SK-N-SH treated with all-trans-retinoic acid at 6 μM for 48 hours (cell line): ENCODE results near the gene KPTN.
A peak's percentile ranks its signal among the peaks of the same experiment; 100 is the strongest.

Source experiments
- ATAC-seq: fragments of 200-7000 bp; cut with Tn5 transposase; 3 replicates; pipeline ENCODE4 v1.9.1; 2020; ENCODE audit warnings: mild to moderate bottlenecking, moderate library complexity
- ARNTL ChIP-seq: fragments of 450-650 bp; formaldehyde crosslinking; IDR thresholded peaks from 2 replicates; pipeline ENCODE4 v1.5.0; 2020; ENCODE audit warnings: low read depth, mild to moderate bottlenecking, moderate library complexity, borderline replicate concordance
- BACH2 ChIP-seq: fragments of 250-450 bp; sonication (Bioruptor Pico); IDR thresholded peaks from 2 replicates; pipeline ENCODE4 v1.9.0; 2021; ENCODE audit warnings: mild to moderate bottlenecking, borderline replicate concordance
- CSDC2 ChIP-seq: fragments of 250-450 bp; sonication (Bioruptor Pico); IDR thresholded peaks from 2 replicates; pipeline ENCODE4 v1.5.0; 2020; ENCODE audit warnings: mild to moderate bottlenecking, moderate library complexity
- ESRRG ChIP-seq: fragments of 250-450 bp; sonication (Bioruptor Pico); IDR thresholded peaks from 2 replicates; pipeline ENCODE4 v1.6.1; 2021; ENCODE audit warnings: mild to moderate bottlenecking
- GLIS3 ChIP-seq: fragments of 250-450 bp; sonication (Bioruptor Pico); IDR thresholded peaks from 2 replicates; pipeline ENCODE4 v1.5.0; 2020; ENCODE audit warnings: mild to moderate bottlenecking, moderate library complexity
- ISL1 ChIP-seq: fragments of 250-450 bp; sonication (Bioruptor Pico); IDR thresholded peaks from 2 replicates; pipeline ENCODE4 v2.1.2; 2022; ENCODE audit warnings: mild to moderate bottlenecking, moderate library complexity
- OSR1 ChIP-seq: fragments of 250-450 bp; sonication (Bioruptor Pico); IDR thresholded peaks from 2 replicates; pipeline ENCODE4 v1.8.0; 2022; ENCODE audit warnings: moderate library complexity, mild to moderate bottlenecking, inconsistent platforms
- PATZ1 ChIP-seq: fragments of 250-450 bp; sonication (Bioruptor Pico); IDR thresholded peaks from 2 replicates; pipeline ENCODE4 v1.8.0; 2020; ENCODE audit warnings: mild to moderate bottlenecking, moderate library complexity, borderline replicate concordance
- PPARA ChIP-seq: fragments of 250-450 bp; sonication (Bioruptor Pico); IDR thresholded peaks from 2 replicates; pipeline ENCODE4 v1.5.0; 2020; ENCODE audit warnings: mild to moderate bottlenecking, borderline replicate concordance
- RARB ChIP-seq: fragments of 250-450 bp; sonication (Bioruptor Pico); IDR thresholded peaks from 2 replicates; pipeline ENCODE4 v1.8.0; 2021; ENCODE audit warnings: mild to moderate bottlenecking, moderate library complexity
- TCF4 ChIP-seq: fragments of 250-450 bp; sonication (Bioruptor Pico); IDR thresholded peaks from 2 replicates; pipeline ENCODE4 v1.8.0; 2021; ENCODE audit warnings: mild to moderate bottlenecking, moderate library complexity, borderline replicate concordance
- TOX ChIP-seq: fragments of 250-450 bp; sonication (Bioruptor Pico); IDR thresholded peaks from 2 replicates; pipeline ENCODE4 v1.8.0; 2021; ENCODE audit warnings: mild to moderate bottlenecking, moderate library complexity, borderline replicate concordance
- ZC3H10 ChIP-seq: fragments of 250-450 bp; sonication (Bioruptor Pico); IDR thresholded peaks from 2 replicates; pipeline ENCODE4 v1.5.1; 2021; ENCODE audit warnings: mild to moderate bottlenecking, moderate library complexity
- ZFP3 ChIP-seq: fragments of 250-450 bp; sonication (Bioruptor Pico); IDR thresholded peaks from 2 replicates; pipeline ENCODE4 v1.5.0; 2020; ENCODE audit warnings: mild to moderate bottlenecking, moderate library complexity
- ZNF565 ChIP-seq: fragments of 450-650 bp; formaldehyde crosslinking; conservative IDR thresholded peaks from 2 replicates; pipeline ENCODE4 v1.5.0; 2020; ENCODE audit warnings: low read depth, mild to moderate bottlenecking, moderate library complexity
- ZNF70 ChIP-seq: fragments of 450-650 bp; formaldehyde crosslinking; IDR thresholded peaks from 2 replicates; pipeline ENCODE4 v1.5.0; 2020; ENCODE audit warnings: mild to moderate bottlenecking, moderate library complexity

KPTN gene

DNA sequence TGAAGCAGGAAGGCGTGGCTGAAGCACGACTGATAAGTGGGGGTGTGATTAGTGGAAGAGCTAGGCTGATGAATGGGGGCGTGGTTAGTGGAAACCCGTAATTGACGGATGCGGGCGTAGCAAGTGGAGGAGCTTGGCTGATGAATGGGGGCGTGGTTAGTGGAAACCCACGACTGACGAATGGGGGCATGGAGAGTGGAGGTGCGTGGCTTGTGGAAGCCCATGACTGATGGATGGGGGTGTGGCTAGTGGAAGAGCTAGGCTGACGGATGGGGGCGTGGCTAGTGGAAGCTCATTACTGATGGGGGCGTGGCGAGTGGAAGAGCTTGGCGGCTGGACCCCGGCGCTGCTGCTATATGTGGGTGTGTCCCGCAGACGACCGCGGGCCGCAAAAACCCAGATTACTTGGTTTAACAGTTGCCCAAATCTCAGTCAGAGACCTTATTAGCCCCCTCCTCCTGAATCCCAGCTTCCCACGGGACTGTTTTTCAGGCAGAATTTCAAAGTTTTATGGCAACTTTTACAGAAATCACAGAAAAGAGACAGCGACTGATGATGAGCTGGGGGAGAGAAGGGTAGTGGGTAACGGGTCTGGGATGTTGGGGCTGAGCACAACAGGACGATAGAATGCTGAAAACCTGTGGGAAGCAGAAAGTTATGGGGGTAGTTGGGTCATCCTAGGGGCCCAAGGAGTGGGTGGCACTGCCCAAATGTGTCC, 55.7 kb downstream of the KPTN start:
- ATAC-seq, result peak; percentile 88
- TF ChIP-seq ISL1 (CRISPR knock-in tag) (no peak), ZFP3 (no peak), CSDC2 (CRISPR knock-in tag) (no peak), TCF4 (CRISPR knock-in tag) (no peak), ZNF565 (CRISPR knock-in tag) (no peak), BACH2 (no peak), ARNTL (CRISPR knock-in tag) (no peak), PATZ1 (CRISPR knock-in tag) (no peak), RARB (CRISPR knock-in tag) (no peak), ZNF70 (CRISPR knock-in tag) (no peak), ESRRG (CRISPR knock-in tag) (no peak)

DNA sequence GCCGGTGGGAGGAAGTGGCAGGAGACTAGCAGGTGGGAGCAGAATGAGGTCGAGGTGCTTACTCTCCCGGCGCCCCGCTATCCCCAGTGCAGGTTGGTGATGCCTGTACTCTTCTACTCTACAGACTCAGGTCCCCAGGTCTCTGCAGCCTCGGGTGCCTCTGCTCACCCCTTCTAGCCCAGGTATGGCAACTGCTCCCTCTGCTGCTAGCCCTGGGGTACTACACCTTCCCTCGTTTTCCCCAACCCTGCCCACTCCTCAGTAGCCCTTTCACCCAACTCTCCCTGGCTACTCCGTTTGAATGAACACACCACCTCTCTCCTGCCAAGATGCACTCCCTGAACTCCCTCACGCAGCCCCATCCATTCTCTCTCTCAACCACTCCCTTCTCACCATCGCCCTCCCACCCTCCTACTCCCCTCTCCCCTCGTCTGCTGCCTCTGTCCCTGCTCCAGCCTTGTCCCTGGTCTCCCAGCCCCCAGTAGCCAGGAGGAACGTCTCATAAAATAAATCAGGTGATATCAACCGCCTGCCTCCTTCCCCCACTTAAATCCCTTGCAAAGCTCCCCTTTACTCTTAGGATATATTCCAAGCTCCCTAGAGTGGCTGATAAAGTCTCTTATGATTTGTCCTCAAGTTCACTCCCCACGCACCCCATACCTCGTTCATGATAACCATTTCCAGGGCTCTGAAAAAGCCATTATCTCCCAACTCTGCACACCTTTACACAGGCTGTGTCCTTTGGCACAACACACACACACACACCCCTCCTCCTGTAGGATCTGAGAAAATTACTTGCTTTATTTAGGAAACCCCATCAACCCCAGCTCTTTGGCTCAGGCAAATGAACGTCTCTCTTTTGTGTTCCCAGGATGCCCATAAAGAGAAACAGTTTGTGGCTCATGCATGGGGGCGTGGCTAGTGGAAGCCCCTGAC, 56.5 kb downstream of the KPTN start:
- peak; percentile 69; the same call in 1 of the 2 replicates for TF ChIP-seq PATZ1 (CRISPR knock-in tag)
- no peak for TF ChIP-seq PPARA (CRISPR knock-in tag)
- no peak for TF ChIP-seq ZC3H10 (CRISPR knock-in tag)
- no peak for TF ChIP-seq TOX (CRISPR knock-in tag)
- peak; percentile 51; the same call in 1 of the 2 replicates for TF ChIP-seq GLIS3 (CRISPR knock-in tag)
- TF ChIP-seq ISL1 (CRISPR knock-in tag), result no peak
- TF ChIP-seq ZNF70 (CRISPR knock-in tag), result peak; percentile 67; the same call in 1 of the 2 replicates
- TF ChIP-seq ESRRG (CRISPR knock-in tag), result 0 out of 2 replicates have a peak, but pooled peaks have one; percentile 30
- no peak for TF ChIP-seq ZNF565 (CRISPR knock-in tag)
- no peak for TF ChIP-seq CSDC2 (CRISPR knock-in tag)
- no peak for TF ChIP-seq OSR1 (CRISPR knock-in tag)
- peak; percentile 82 for ATAC-seq
